T-helper 17 cell (primary cell): ENCODE results near the gene HSP90AA1. TPM values are rescaled to one million over a fixed set of nuclear protein-coding genes. Genes with fewer than 3 reads are reported as not detected.
"Not testable (repeated sequence)": the region's sequence is repeated elsewhere in the genome, so short reads cannot be mapped to it uniquely, and the experiment has no call there.

Experiments
- ATAC-seq: fragments of 150-1000 bp; cut with Tn5 transposase; 2 replicates; pipeline ENCODE4 v1.10.0; 2021; ENCODE audit warnings: mild to moderate bottlenecking, moderate library complexity
- DNase-seq, 3 donors: peaks; one replicate each; pipeline versions ENCODE4 v3.0.0 to v3.0.0-alpha.2; 2020 to 2021
- H3K9me3 ChIP-seq: one replicate; pipeline ENCODE4 v1.7.0; 2013; ENCODE audit warnings: low read length, mild to moderate bottlenecking; ENCODE audit not compliant: control insufficient read depth, poor library complexity, severe bottlenecking
- H3K27ac Mint-ChIP-seq: one replicate; pipeline ENCODE4 v1.8.0; 2022; ENCODE audit warnings: mild to moderate bottlenecking, moderate library complexity, mixed read lengths
- H3K27me3 Mint-ChIP-seq: one replicate; pipeline ENCODE4 v1.8.0; 2022; ENCODE audit warnings: mixed read lengths
- H3K36me3 Mint-ChIP-seq: one replicate; pipeline ENCODE4 v1.8.0; 2022; ENCODE audit warnings: low read depth, mixed read lengths
- H3K4me1 Mint-ChIP-seq: one replicate; pipeline ENCODE4 v1.8.0; 2022; ENCODE audit warnings: mild to moderate bottlenecking, mixed read lengths
- H3K4me3 Mint-ChIP-seq: one replicate; pipeline ENCODE4 v1.8.0; 2022; ENCODE audit warnings: mild to moderate bottlenecking, moderate library complexity, mixed read lengths
- total RNA-seq, 4 donors: library from RNA in 2 of 4; stranded (reverse) in 2 of 4; gene quantifications; one replicate each; pipeline ENCODE4 v1.2.3 and lab custom pipeline; 2022 to 2026

HSP90AA1 gene
- total RNA-seq, 2 donors from 2014 or later, result 514 to 570 TPM

DNA sequence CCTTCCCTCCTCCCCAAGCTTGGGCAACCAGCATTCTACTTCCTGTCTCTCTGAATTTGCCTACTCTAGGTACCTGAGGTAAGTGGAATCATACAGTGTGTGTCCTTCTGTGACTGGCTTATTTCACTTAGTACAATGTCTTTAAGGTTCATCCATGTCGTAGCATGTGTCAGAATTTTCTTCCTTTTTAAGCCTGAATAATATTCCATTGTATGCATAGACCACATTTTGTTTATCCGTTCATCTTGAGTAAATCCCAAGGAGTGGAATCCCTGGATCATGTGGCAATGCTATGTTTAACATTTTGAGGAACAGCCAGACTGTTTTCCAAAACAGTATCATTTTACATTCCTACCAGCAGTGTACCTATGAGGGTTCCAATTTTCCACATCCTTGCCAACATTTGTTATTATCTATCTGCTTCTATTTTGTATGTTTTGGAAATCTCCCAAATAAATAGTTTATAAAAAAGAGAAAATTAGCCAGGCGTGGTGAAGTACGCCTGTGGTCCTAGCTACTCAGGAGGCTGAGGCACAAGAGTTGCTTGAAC lies 12.4 kb downstream of the HSP90AA1 start:
- H3K4me3 Mint-ChIP-seq, result no peak overlapping the region
- ATAC-seq (no peak), DNase-seq (no peak)
- H3K36me3 Mint-ChIP-seq, result no peaks in the 10 kb centered on the region
- H3K27me3 Mint-ChIP-seq, result no peaks in the 10 kb centered on the region
- no peak overlapping the region for H3K27ac Mint-ChIP-seq
- no peaks in the 10 kb centered on the region for H3K9me3 ChIP-seq
- peaks cover 2% of the 10 kb centered on the region for H3K4me1 Mint-ChIP-seq

DNA sequence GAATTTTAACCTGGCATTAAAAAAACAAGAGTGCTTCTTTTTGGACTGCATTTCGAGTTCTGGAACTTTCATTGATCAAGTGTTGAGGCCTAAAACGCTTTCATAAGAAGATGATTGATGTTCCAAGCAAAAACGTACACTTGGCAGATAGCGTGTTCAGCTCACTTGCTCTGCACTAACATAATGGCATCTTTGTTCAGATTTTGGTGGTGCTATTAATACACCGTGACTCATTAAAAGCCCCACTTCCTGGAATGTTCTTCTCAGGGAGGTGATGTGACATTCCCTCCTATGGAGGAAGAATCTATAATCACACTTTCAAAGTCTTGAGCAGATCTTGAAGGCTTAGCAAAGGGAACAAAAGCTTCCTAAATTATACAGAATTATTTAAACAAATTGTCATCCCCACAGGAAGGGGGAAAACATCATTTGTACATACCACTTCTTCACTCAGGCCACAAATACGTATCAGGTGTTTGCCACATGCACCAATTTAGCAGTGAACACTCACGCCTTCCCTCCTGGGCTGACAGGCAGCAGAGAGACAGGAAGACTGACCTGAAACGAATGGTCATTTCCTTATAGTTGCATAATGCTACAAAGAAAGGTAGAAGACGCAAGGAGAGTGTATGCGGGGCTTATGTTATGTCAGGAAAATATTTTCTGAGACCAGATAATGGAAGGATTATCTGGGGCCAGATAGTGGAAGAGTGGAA lies 15.4 kb downstream of the HSP90AA1 start:
- Mint-ChIP-seq H3K27ac (no peak overlapping the region), H3K4me1 (no peaks in the 10 kb centered on the region), H3K36me3 (no peaks in the 10 kb centered on the region), H3K4me3 (no peak overlapping the region), H3K27me3 (no peaks in the 10 kb centered on the region)
- no peaks in the 10 kb centered on the region for H3K9me3 ChIP-seq
- ATAC-seq (no peak), DNase-seq (no peak)

DNA sequence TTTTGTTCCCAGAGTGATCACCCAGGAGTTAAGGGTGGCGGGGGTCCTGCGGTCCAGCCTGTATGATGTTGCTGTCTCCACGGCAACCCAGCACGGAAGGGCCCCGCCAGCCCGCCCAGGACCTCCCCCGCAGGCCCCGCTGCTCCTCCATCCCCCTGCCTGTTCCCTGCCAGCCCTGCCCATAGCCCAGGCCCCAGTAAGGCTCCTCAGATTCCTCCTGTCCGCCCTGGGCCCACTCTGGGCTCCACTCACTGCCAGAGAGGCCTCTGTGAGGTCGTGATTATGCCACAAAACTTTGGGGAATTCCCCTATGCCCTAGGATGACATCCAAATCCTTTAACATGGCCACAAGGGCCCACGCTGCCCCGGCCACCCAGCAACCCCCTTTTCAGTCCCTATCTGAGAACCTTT lies 20.8 kb downstream of the HSP90AA1 start:
- no peaks in the 10 kb centered on the region for H3K27me3 Mint-ChIP-seq
- H3K27ac Mint-ChIP-seq, result peak overlapping the region; percentile 81
- ATAC-seq (no peak), DNase-seq (no peak)
- no peaks in the 10 kb centered on the region for H3K9me3 ChIP-seq
- no peak overlapping the region for H3K4me3 Mint-ChIP-seq
- H3K36me3 Mint-ChIP-seq, result no peaks in the 10 kb centered on the region
- H3K4me1 Mint-ChIP-seq, result no peaks in the 10 kb centered on the region

DNA sequence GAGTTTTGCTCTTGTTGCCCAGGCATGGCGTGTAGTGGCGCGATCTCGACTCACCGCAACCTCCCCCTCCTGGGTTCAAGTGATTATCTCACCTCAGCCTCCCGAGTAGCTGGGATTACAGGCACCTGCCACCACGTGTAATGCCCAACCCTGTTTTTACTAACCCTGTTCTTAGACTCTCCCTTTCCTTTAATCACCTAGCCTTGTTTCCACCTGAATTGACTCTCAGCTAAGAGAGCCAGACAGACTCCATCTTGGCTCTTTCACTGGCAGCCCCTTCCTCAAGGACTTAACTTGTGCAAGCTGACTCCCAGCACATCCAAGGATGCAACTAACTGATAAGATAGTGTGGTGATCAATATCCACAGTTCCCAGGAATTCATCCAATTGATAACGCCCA lies 22.3 kb downstream of the HSP90AA1 start:
- not testable (repeated sequence) for H3K27me3 Mint-ChIP-seq, H3K36me3 Mint-ChIP-seq, H3K9me3 ChIP-seq, ATAC-seq, H3K27ac Mint-ChIP-seq, DNase-seq, H3K4me1 Mint-ChIP-seq
- H3K4me3 Mint-ChIP-seq, result peak overlapping the region; percentile 7

DNA sequence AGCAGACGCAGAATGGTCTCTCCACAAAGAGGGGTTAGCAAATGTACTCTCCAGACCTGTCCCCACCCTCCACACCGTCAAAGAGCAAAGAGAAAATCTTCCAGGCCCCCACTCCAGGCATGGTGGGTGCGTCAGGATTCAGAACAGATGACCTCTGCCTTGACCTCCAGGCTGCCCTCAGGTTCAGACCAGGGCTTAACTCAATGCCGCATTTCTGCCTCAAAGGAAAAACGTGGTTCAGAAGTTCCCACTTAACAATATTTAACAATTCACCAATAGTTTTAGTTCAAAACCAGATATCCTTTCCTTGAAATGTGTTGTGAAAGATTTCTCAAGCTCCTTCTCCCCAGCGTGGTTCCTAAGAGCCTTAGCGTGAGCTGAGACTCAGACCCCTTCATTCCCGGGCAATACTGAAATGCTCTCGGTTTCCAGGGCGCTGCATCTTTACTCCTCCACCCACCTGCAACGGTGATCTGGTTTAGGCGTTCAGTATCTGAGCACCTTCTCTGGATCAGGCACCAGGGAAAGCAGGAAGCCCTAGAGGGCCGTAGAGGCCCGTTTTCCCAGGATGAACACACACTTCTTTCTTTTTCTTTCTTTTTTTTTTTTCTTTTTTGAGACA lies 22.9 kb downstream of the HSP90AA1 start:
- Mint-ChIP-seq H3K27ac (no peak overlapping the region), H3K36me3 (no peaks in the 10 kb centered on the region), H3K4me3 (no peak overlapping the region), H3K27me3 (no peaks in the 10 kb centered on the region), H3K4me1 (no peaks in the 10 kb centered on the region)
- no peak for DNase-seq
- no peak for ATAC-seq
- no peaks in the 10 kb centered on the region for H3K9me3 ChIP-seq

DNA sequence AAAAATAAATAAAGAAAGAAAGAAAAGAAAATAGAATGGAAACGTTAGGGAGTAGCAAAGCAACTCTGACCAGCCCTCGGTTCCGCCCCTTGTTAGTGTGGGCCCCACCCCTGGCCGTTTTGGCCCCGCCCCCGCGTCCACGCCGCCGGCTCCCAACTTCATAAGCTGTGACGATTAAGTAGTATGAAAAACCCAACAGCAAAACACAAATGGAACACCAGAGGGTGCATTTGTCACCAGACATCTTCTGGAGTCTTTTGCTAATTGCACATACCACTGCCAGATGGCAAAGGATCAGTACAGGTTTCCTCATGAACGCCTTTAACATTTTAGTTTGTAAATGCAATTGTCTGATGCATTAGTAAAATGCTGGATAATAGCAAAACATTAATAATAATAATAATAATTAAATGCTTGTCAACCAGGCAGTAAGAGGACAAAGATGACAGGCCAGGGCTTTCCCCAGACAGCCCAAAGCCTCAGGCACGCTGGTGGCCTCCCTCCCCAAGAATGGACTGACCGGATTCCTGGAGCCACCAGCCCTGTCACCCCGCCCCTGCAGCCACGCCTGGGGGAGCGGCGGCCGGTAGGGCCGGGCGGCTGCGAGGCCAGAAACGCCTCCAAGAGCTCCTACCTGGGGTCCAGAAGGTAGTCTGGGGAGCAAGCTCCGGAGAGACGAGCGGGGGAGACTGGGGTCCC lies 23.6 kb downstream of the HSP90AA1 start:
- peak; percentile 98 for ATAC-seq
- H3K27ac Mint-ChIP-seq, result no peak overlapping the region
- no peaks in the 10 kb centered on the region for H3K36me3 Mint-ChIP-seq
- H3K9me3 ChIP-seq, result no peaks in the 10 kb centered on the region
- no peaks in the 10 kb centered on the region for H3K27me3 Mint-ChIP-seq
- H3K4me1 Mint-ChIP-seq, result peaks cover under 1% of the 10 kb centered on the region
- H3K4me3 Mint-ChIP-seq, result no peak overlapping the region
- DNase-seq, result peak; percentile 49 to 61 (median 60)

DNA sequence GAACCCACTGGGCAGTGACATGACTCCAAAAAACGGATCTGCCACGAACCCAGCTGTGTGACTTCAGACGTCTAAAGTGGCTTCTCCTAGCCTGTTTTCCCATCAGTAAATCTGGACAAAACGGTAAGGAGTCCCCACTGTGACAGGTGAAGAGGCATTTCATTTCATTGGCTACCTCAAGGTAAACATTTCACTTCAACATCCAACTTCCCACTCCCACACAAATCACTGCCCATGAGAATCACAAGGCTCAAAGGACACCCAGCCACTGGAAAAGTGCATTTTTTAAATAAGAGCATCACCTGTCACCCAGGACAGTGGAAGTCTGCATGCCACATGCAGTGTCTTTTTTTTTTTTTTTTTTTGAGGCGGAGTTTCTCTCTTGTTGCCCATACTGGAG lies 27.9 kb downstream of the HSP90AA1 start:
- no peak for ATAC-seq

DNA sequence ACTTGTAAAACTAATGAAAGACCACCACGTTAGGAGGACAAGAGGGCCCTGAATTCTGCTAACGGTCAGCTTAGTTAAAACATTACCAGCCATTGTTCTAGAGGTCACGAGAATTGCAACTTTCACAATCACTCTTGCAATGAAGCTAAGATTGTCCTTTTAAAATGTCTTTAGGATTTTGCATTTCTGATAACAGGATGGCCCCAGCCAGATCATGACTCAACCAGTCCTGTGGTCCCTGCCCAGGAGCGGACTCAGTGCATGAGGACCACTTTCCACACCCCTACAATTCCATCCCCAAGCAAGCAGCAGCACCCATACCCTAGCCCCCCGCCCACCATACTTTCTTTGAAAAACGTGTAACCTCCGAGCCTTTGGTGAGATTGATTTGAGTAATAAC lies 28.7 kb downstream of the HSP90AA1 start:
- no peak for DNase-seq
- Mint-ChIP-seq H3K27me3 (no peaks in the 10 kb centered on the region), H3K36me3 (peaks cover 4% of the 10 kb centered on the region), H3K27ac (no peak overlapping the region), H3K4me3 (no peak overlapping the region), H3K4me1 (peaks cover 11% of the 10 kb centered on the region)
- H3K9me3 ChIP-seq, result no peaks in the 10 kb centered on the region
- no peak for ATAC-seq

More for the DNA sequence above, 27.9 kb downstream of the HSP90AA1 start:
- H3K27me3 Mint-ChIP-seq, result no peaks in the 10 kb centered on the region
- no peak overlapping the region for H3K27ac Mint-ChIP-seq
- no peaks in the 10 kb centered on the region for H3K9me3 ChIP-seq
- no peak for DNase-seq
- H3K4me1 Mint-ChIP-seq, result peaks cover 11% of the 10 kb centered on the region
- no peak overlapping the region for H3K4me3 Mint-ChIP-seq
- H3K36me3 Mint-ChIP-seq, result peaks cover 4% of the 10 kb centered on the region

DNA sequence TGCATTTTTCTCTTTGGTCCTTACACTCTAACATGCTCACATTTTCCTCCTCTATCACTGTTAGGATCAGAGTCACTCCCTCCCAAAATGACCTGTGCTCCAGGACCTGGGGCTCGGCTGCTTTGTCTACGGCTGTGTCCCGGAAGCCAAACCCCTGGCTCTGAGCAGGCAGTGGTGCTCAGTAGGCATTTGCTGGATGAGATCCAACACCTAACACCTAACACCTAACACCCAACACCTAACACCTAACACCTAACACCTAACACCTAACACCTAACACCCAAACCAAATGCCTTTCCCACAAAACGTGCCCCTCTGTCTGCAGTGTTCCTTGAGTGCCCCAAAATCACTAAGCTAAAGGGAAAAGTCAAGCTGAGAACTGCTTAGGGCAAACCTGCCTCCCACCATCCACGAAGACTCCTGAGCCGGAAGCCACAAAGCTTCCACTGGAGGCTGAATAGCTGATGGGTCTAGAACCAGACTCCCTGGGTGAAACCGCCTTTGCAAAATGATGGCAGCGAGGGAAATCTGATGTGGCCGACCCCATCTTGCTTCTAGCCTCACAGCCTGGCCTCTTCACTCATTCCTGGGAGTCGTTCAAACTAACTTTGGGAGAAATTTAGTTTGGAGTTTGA lies 29.2 kb downstream of the HSP90AA1 start:
- DNase-seq (no peak), ATAC-seq (no peak)
- no peak overlapping the region for H3K4me3 Mint-ChIP-seq
- H3K9me3 ChIP-seq, result no peaks in the 10 kb centered on the region
- H3K27me3 Mint-ChIP-seq, result no peaks in the 10 kb centered on the region
- H3K36me3 Mint-ChIP-seq, result peaks cover 4% of the 10 kb centered on the region
- peaks cover 11% of the 10 kb centered on the region for H3K4me1 Mint-ChIP-seq
- no peak overlapping the region for H3K27ac Mint-ChIP-seq

DNA sequence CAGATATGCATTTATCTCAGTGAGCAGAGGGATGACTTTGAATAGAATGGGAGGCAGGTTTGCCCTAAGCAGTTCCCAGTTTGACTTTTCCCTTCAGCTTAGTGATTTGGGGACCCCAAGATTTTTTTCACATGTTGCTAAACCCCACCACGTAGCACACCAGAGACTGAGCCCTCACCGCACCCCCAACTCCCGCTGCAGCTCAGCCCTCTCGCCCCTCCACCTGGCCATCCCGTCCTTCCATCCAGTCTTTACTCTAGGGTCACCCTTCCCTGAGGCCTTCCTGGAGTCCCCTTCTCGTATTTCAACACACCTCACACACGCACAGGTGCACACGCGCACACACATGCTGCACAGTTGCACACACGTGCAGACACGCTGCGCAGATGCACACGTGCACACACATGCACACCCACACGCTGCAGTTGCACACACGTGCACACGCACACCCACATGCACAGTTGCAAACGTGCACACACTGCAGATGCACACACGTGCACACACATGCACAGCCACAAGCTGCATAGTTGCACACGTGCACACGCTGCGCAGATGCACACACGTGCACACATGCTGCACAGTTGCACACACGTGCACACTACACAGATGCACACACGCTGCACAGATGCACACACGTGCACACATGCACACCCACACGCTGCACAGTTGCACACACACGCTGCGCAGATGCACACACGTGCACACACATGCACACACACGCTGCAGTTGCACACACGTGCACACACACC lies 30.0 kb downstream of the HSP90AA1 start:
- Mint-ChIP-seq H3K27me3 (no peaks in the 10 kb centered on the region), H3K36me3 (peaks cover 4% of the 10 kb centered on the region), H3K27ac (no peak overlapping the region), H3K4me3 (no peak overlapping the region), H3K4me1 (peaks cover 11% of the 10 kb centered on the region)
- H3K9me3 ChIP-seq, result no peaks in the 10 kb centered on the region
- DNase-seq, result no peak
- no peak for ATAC-seq

DNA sequence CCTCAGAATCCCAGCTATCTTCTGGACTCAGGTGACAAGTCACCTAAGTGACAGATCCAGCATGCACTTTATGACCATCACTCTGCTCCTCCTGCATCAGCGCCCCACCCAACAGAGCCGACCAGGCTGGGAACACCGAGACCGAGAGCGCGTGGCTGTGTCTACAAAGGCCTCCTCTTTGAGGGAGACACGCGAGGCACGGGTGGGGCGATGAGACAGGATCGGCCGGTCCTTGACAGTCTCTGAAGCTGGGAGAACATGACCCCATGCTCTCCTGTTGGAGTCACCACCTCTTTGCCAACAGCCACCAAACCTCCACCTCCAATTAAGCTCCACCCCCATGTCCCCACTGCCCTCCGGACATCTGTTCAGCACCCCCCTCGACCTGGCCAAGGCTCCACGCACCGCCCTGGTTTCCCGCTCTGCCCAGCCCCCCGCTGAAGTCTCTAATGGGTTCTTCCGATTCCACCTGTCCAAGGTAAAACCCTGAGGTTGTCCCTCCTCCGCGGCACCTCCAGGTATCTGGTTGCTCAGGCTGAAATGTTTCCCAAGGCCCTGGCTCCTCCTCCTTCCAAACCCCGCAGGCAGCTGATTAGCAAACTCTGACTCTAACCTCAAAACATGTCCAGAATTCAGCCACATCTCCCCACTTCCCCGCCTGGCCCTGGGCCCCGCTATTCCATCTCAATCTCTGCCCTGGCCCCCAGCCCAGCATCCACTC lies 31.5 kb downstream of the HSP90AA1 start:
- no peaks in the 10 kb centered on the region for H3K9me3 ChIP-seq
- Mint-ChIP-seq H3K27me3 (no peaks in the 10 kb centered on the region), H3K4me3 (peak overlapping the region; percentile 33), H3K36me3 (peaks cover 6% of the 10 kb centered on the region), H3K4me1 (peaks cover 11% of the 10 kb centered on the region), H3K27ac (no peak overlapping the region)
- DNase-seq, result no peak
- ATAC-seq, result no peak

DNA sequence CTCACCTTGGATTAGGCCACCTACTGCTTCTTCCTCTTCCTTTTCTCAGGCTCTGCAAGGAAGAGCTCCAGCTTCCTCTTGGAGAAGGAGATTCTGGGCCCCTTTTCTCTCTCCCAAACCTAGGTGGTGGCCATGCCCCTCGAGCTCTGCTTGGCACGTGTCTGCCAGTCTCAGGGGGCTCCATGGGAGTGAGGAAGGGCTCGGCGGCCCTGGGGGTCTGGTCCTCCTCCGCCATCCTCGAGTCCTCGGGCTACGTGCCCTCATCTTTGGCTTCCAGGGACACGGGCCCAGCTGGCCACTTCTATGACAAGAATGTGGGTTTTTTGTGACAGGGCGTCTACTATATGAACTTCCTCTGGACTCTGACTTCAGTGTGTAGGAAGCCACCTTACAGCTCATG lies 34.3 kb downstream of the HSP90AA1 start:
- Mint-ChIP-seq H3K27me3 (no peaks in the 10 kb centered on the region), H3K4me3 (no peak overlapping the region), H3K4me1 (peaks cover 7% of the 10 kb centered on the region), H3K27ac (no peak overlapping the region), H3K36me3 (peaks cover 6% of the 10 kb centered on the region)
- ATAC-seq (no peak), DNase-seq (no peak)
- H3K9me3 ChIP-seq, result no peaks in the 10 kb centered on the region
